ENCODE results near the gene PLPP3.

GRCh38 chr1:56524263-56524662 lies 55.1 kb downstream of the PLPP3 start:
- TF ChIP-seq IRF3 (IDR thresholded peaks at IDR 0.05; ENCODE audit: low read depth, low read length) (no peak), MXI1 (IDR thresholded peaks at IDR 0.05; ENCODE audit: low read depth, low read length) (no peak), FOXM1 (IDR thresholded peaks at IDR 0.05; ENCODE audit: low read depth) (no peak), ELF1 (IDR thresholded peaks at IDR 0.05) (no peak), CTCF (IDR thresholded peaks at IDR 0.05) (no peak), RAD21 (IDR thresholded peaks at IDR 0.05; ENCODE audit: low read length) (no peak), RCOR1 (IDR thresholded peaks at IDR 0.05; ENCODE audit: low read length) (no peak), USF1 (IDR thresholded peaks at IDR 0.05; ENCODE audit: borderline replicate concordance, low read depth) (no peak), TEAD4 (IDR thresholded peaks at IDR 0.05; ENCODE audit: borderline replicate concordance, insufficient read depth) (no peak), TAF1 (IDR thresholded peaks at IDR 0.05; ENCODE audit: borderline replicate concordance, low read depth, low read length) (no peak), EP300 (IDR thresholded peaks at IDR 0.05; ENCODE audit: borderline replicate concordance in 1 of 2, low read depth in 1 of 2, low read length in 1 of 2) (no peak)

Data from SK-N-SH (cell line).